GM18508 (cell line): ENCODE results near the gene VRK3.
"Not testable (repeated sequence)": the region's sequence is repeated elsewhere in the genome, so short reads cannot be mapped to it uniquely, and the experiment has no call there.

Experiments used
- ATAC-seq: cut with Tn5 transposase; IDR thresholded peaks from one replicate; pipeline ENCODE4 v1.9.1; 2021; ENCODE audit warnings: moderate number of reproducible peaks; ENCODE audit not compliant: insufficient read depth, unreplicated experiment

Gene VRK3

DNA sequence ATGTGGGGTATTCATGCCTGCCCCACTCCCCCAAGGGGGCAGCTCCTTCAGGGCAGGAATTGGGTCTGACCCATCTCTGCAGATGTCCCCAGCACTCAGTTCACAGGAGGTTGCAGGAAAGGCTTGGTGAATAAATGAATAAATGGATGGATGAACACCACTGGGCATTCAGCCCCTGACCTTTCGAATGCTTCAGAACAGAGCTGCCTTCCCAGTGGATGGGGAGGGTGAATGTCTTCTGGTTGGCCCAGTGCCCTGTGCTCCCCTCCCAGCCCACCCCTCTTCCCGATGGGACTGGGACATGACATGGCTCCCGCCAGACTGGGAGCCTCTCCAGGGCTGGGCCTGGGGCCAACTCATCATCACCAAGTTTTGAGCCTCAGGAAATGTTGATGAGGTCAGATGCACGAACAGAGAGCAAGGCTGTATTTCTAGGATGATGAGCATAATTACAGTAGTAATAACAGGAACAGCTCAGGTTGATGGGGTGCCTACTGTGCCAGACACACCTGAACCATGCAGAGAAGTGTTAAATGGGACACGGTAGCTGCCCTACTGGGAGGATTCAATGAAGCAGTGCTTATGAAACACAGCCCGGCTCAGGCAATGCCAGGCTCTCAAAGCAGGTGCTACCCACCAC, 25.7 kb downstream of the VRK3 start:
- ATAC-seq = no peak

- ATAC-seq = no peak
Measured at GRCh38 chr19:49997709-49998108, 27.5 kb downstream of the VRK3 start.

GRCh38 chr19:49988433-49988832, 36.7 kb downstream of the VRK3 start:
- no peak for ATAC-seq

DNA sequence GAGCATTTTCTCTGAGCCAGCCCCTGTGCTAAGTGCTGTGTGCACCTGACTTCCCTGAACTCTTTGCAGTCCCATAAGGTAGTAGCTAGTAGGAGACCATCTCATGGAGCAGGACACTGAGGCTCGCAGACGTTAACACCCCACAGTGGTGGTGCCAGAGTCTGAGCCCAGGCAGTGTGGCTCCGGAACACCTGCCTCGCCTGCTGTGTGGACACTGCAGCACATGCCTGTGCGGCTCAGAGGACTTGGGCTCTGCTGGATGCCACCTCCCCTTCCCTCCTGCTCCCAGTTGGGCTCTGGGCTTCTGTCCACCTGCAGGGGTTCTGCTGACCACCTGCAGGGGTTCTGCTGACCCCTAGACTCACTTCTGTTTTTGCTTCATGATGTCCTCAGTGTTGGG, 37.2 kb downstream of the VRK3 start:
- no peak for ATAC-seq

GRCh38 chr19:49987159-49987698, 37.9 kb downstream of the VRK3 start:
- ATAC-seq = no peak

DNA sequence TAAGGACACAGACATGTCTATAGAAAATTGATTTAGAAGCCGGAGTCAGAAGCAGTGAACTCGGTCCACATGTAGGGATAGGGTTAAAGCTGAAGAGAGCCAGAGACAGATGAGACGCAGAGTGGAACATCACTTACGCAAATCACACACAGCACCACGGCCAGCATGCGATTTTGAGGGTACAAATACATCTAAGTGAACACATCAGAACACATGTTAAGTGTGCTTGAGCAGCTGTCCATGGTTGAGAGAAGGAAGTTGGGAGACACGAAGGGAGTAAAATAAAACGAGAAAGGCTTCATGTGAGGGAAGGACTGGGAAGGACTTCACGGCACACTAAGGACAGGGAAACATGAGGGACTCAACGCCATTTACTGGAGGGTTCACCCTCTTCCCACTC, 38.8 kb downstream of the VRK3 start:
- ATAC-seq = no peak

- ATAC-seq = no peak
Measured at GRCh38 chr19:49985871-49986270, 39.3 kb downstream of the VRK3 start.

- ATAC-seq = no peak
Measured at GRCh38 chr19:49984491-49984890, 40.7 kb downstream of the VRK3 start.

DNA sequence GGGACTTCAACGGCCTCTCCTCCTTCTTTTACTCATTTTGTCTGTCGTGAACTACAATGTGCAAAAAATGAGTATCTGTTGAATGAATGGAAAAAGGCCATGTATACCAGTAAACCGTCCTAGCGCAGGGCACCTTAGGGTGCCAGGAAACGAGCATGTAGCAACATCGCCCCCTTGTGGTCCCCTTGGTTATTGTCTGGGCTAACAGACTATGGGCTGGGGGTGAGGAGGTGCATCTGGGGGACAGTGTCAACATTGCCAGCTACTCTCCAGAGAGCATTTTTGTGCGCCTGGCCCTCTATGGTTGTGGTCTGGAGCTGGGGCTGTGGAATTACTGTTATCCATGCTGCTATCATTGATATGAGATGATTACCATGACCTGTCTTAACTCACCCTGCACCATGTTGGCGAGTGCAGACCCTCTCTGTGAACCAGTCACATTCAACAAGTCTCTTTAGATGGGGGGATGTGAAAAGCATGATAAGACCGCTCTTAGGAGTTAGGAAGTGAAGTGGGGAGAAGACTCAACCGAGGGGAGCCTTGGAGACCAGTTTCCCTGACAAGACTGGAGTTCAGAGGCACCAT, 41.4 kb downstream of the VRK3 start:
- ATAC-seq = no peak

DNA sequence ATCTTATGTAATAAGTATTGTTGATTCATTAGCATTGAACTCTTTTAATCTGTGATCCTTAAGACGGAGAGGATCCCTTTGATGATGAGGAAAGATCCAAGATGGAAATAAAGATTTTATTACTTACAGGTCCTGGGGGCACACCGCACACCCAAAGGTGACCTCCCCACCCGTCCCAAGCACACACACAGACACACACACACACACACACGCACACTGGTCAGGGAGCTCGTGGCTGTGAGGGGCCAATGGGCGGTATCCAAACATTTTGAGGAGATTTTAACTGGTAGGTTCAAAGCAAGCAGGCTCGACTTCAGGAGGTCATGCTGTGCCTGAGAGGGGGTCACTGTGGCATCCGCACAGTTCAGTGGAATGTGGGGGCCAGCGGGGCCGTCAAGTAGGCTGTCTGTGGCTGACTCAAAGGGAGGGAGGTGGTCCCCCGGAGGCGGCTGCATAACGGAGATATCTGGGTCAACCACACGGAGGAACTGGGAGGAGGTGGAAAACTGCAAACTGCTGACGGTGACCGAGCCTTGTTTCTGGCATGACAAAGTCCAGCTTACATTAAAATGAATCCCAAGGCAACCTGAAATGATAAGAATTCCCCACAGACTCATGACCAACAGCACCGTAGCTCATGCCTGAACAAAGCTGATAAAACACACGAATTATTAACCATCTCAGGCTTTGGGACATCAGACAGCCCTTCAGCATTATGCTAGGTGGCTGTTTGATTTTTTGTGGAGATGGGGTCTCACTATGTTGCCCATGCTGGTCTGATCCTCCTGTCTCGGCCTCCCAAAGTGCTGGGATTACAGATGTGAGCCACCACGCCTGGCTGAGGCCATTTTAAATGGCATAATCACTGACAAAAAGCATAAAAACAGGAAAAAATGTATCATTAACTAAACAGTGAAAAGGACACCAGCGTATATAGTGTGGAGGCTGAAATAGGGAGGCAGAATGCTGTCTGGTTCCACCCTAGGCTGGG, 43.3 kb downstream of the VRK3 start:
- no peak for ATAC-seq

DNA sequence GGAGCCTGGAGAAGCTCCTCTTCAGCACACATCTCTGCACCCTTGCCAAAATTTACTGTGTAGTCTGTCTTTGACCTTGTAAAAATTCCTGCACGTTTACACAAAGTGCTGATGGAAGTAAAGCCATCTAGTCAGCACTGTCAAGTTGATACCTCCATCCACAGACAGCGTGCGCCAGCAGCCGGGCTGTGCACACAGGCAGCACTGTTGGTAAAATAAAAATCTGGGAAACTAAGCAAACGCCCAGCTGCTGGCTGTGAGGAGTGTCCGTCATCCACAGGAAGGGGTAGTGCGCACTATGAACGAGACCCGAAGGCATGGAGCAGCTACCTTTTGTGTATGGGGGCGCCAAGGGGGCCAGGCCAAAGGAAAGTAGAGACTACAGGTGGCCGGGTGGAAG, 46.8 kb downstream of the VRK3 start:
- ATAC-seq = no peak

DNA sequence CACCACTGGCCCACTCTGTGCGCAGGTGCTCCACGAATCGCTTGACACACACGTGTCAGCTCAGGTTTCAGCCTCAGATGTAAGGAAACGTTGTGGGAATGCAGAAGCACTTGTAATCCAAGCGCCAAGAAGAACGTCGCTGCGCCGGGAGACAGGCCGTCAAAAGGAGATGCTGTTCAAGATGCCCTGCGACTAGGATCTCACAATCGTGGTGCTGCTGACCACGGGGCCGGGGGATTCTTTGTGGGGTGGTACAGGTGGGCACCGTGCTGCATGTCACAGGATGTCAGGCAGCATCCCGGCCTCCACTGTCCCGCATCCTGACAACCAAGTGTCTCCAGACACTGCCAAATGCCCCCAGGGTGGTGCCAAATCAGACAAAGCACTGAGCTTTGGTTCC, 47.3 kb downstream of the VRK3 start:
- ATAC-seq = no peak

- ATAC-seq = no peak
Measured at GRCh38 chr19:49977076-49977475, 48.1 kb downstream of the VRK3 start.

DNA sequence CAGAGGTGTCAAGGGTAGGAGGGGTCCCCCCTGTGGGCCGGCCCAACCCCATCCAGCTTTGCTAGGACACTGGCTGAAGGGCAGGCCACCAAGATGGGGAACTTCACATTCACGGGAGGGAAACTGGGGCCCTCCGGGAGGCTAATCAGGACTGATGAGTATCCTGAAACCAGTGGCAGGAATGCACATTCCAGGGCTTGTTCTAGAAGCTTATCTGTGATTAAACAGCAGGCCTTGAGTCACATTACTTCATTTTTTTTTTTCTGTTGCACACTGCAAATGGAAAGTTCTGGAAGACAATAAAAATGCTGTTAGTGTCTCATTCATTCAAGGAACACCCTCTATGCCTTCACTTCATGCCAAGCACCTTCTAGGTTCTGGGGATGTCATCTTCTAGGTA, 48.7 kb downstream of the VRK3 start:
- ATAC-seq = no peak

DNA sequence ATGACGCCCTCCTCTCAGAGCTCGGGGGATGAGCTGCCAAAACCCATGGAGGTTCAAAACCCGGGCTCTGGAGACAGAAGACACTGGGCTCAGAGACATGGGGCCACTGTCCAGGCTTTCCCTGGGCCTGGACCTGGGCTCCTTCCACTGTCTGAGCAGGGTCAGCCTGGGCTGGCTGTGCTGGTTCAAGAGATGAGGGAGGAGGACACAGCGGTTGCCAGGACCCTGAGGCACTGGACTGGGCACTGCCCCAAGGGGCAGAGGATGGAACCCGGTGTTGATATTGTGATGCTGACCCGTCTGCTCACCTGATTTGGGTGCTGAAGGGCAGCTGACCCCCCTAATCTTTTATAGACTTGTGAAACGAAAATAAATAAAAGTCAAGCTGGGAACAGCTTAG, 50.1 kb downstream of the VRK3 start:
- no peak for ATAC-seq

GRCh38 chr19:49973987-49974386, 51.2 kb downstream of the VRK3 start:
- no peak for ATAC-seq

- no peak for ATAC-seq
Measured at GRCh38 chr19:49972841-49973240, 52.3 kb downstream of the VRK3 start.

- ATAC-seq = no peak
Measured at GRCh38 chr19:49971991-49972411, 53.2 kb downstream of the VRK3 start.

DNA sequence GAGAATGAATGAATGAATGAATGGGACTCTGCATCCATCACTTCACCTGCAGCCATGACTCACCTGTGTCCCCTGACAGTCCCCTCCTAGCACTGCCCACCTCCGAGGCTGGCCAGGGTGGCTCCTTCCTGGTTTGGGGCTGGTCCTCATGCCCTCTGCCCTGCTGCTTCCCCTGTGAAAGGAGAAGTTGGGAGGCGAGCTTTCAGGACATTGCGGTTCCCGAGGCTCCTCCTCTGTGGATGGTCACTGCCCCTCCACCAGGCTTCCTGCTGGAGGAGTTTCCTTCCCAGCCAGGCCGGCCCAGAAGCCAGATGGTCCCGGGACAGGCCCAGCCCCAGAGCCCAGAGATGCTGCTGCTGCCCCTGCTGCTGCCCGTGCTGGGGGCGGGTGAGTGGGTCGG, 55.8 kb downstream of the VRK3 start:
- not testable (repeated sequence) for ATAC-seq

- ATAC-seq = no peak
Measured at GRCh38 chr19:49968279-49968922, 56.8 kb downstream of the VRK3 start.
